Measurements from ENCODE around the gene ANO5.
"Not testable (repeated sequence)": the region's sequence is repeated elsewhere in the genome, so short reads cannot be mapped to it uniquely, and the experiment has no call there.

The ANO5 gene

GRCh38 chr11:22197139-22198005 lies 4.5 kb downstream of the ANO5 start:
- in situ Hi-C loops (cut with HindIII; ENCODE audit: low sequenced_read_pairs), result no loop called here

- in situ Hi-C loops (cut with HindIII; ENCODE audit: low sequenced_read_pairs), result no loop called here
These were observed 6.4 kb downstream of the ANO5 start for GRCh38 chr11:22199243-22199642.

- in situ Hi-C loops (cut with HindIII; ENCODE audit: low sequenced_read_pairs), result no loop called here
These were observed 10.4 kb downstream of the ANO5 start for GRCh38 chr11:22203281-22203680.

- in situ Hi-C loops (cut with HindIII; ENCODE audit: low sequenced_read_pairs), result no loop called here
These were observed 14.3 kb downstream of the ANO5 start for GRCh38 chr11:22207162-22207561.

- in situ Hi-C loops (cut with HindIII; ENCODE audit: low sequenced_read_pairs), result no loop called here
These were observed 15.4 kb downstream of the ANO5 start for GRCh38 chr11:22208151-22208858.

GRCh38 chr11:22216940-22217339 lies 24.1 kb downstream of the ANO5 start:
- in situ Hi-C loops (cut with HindIII; ENCODE audit: low sequenced_read_pairs), result no loop called here

GRCh38 chr11:22221143-22221542 lies 28.3 kb downstream of the ANO5 start:
- in situ Hi-C loops (cut with HindIII; ENCODE audit: low sequenced_read_pairs), result no loop called here

- in situ Hi-C loops (cut with HindIII; ENCODE audit: low sequenced_read_pairs), result no loop called here
These were observed 32.3 kb downstream of the ANO5 start for GRCh38 chr11:22225190-22225589.

- in situ Hi-C loops (cut with HindIII; ENCODE audit: low sequenced_read_pairs), result no loop called here
These were observed 41.9 kb downstream of the ANO5 start for GRCh38 chr11:22234743-22235142.

- in situ Hi-C loops (cut with HindIII; ENCODE audit: low sequenced_read_pairs), result no loop called here
These were observed 52.2 kb downstream of the ANO5 start for GRCh38 chr11:22244986-22245592.

GRCh38 chr11:22246992-22247391 lies 54.1 kb downstream of the ANO5 start:
- in situ Hi-C loops (cut with HindIII; ENCODE audit: low sequenced_read_pairs), result no loop called here

- in situ Hi-C loops (cut with HindIII; ENCODE audit: low sequenced_read_pairs), result no loop called here
These were observed 57.0 kb downstream of the ANO5 start for GRCh38 chr11:22249871-22250270.

GRCh38 chr11:22256876-22257275 lies 64.0 kb downstream of the ANO5 start:
- in situ Hi-C loops (cut with HindIII; ENCODE audit: low sequenced_read_pairs), result no loop called here

GRCh38 chr11:22263613-22264012 lies 70.7 kb downstream of the ANO5 start:
- in situ Hi-C loops (cut with HindIII; ENCODE audit: low sequenced_read_pairs), result no loop called here

- in situ Hi-C loops (cut with HindIII; ENCODE audit: low sequenced_read_pairs), result not testable (repeated sequence)
These were observed 76.2 kb downstream of the ANO5 start for GRCh38 chr11:22268983-22269624.

GRCh38 chr11:22273781-22274180 lies 80.9 kb downstream of the ANO5 start:
- in situ Hi-C loops (cut with HindIII; ENCODE audit: low sequenced_read_pairs), result no loop called here

- in situ Hi-C loops (cut with HindIII; ENCODE audit: low sequenced_read_pairs), result no loop called here
These were observed 82.7 kb downstream of the ANO5 start for GRCh38 chr11:22275600-22275999.

- in situ Hi-C loops (cut with HindIII; ENCODE audit: low sequenced_read_pairs), result no loop called here
These were observed 83.7 kb downstream of the ANO5 start for GRCh38 chr11:22276535-22276934.

GRCh38 chr11:22284991-22285390 lies 92.1 kb downstream of the ANO5 start:
- in situ Hi-C loops (cut with HindIII; ENCODE audit: low sequenced_read_pairs), result not testable (repeated sequence)

- in situ Hi-C loops (cut with HindIII; ENCODE audit: low sequenced_read_pairs), result no loop called here
These were observed 109.5 kb downstream of the ANO5 start for GRCh38 chr11:22302368-22302767.

GRCh38 chr11:22304337-22304961 lies 111.6 kb downstream of the ANO5 start:
- in situ Hi-C loops (cut with HindIII; ENCODE audit: low sequenced_read_pairs), result no loop called here

All from DLD1 (cell line).